Activated gamma-delta T cell treated with anti-CD3 and anti-CD28 coated beads, Interleukin-2, amount 50 U/mL, for 16 hours (primary cell): ENCODE data around the gene PTPRN2.

Source experiments
- DNase-seq: peaks from one replicate; pipeline ENCODE4 v3.0.0-alpha.2; 2020; ENCODE audit warnings: low read depth

Gene PTPRN2

GRCh38 chr7:157660971-157661610 is 926.5 kb downstream of the PTPRN2 start:
- no peak for DNase-seq

- DNase-seq, result no peak
Measured at GRCh38 chr7:157658851-157659412, 928.7 kb downstream of the PTPRN2 start.

DNA sequence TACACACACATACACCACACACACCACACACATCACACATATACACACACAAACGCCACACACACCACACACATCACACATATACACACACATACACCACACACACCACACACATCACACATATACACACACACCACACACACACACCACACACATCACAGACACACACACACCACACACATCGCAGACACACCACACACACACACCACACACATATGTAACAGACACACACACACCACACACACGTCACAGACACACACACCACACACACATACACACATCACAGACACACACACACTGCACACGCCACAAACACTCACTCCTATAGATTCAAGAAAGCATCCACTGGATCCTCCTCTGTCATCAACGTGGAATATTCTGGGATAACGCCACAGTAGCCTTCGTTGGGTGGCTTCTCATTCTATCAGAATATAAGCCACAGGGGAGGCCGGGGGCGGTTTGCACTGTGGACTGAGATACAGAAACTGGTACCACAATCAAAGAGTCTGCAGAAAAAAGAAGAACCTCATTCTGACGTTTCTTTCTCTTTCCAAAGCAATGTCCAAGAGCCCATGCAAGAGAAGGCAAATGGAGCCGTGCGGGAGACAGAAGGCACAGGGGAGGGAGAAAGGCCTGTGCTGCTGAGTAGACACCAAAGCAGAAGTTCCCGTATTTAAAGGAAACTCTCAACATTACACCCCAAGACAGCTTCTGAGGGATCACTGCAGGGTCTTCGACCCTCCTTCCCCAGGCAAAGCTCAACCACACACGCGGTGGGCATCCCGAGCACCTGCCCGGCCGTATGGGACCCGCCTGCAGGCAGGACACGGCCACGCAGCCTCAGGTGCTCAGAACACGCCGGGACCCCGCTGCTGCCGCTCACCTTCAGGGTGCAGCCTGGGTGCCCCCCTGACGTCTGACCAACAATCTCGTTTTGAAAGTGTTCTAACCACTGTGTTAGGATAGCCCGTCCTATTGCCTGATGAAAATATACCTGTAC is 929.6 kb downstream of the PTPRN2 start:
- DNase-seq, result no peak

DNA sequence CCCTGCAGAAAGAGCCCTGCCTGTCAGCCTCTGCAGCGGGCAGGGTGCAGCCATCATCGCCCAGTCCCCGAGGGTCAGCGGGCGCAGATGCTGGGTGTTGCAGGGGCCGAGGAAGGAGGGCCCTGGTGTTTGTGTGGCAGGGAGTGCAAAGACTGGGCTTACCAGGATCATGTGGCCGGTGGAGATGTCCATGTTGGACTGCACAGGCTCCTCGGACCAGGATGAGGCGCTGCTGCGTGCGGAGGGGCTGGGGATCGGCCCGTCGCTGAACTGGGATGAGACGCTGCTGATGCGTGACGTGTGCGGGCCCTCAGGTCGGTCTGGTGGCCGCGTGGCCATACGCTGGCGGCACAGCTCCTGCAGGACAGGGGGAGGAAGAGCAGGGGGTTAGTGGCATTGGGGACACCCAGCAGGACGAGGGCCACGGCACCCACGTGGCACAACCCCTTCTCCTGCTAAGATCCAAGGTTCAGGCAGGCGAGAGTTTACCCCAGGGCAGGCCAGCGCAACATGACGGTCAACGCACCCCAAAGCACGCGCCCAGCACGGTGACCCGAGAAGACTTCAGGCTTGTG is 931.3 kb downstream of the PTPRN2 start:
- DNase-seq, result no peak

DNA sequence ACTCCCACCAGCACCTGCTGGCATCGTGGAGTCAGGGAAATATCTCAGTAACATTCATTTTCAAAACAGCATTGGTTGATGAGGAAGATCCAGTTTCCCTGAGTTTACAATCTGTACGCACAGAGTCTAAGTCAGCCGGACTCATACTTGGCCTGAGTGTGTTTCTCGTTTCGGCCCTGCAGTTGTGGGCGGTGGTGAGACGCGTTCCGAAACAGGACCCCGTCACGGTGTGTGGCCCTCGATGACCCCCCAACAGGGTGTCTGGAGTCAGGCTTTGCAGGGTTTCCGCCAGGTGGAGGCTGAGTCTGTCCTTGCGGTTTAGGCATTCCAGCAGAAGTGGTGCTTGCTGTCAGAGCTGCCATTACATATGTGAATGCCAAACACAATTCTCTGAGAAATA is 933.3 kb downstream of the PTPRN2 start:
- no peak for DNase-seq

DNA sequence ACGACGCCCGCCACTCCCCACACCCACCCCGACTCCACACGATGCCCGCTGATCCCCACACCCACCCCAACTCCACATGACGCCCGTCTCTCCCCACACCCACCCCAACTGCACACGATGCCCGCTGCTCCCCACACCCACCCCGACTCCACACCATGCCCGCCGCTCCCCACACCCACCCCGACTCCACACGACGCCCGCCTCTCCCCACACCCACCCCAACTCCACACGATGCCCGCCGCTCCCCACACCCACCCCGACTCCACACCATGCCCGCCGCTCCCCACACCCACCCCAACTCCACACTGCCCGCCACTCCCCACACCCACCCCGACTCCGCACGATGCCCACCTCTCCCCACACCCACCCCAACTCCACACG is 933.8 kb downstream of the PTPRN2 start:
- no peak for DNase-seq

DNA sequence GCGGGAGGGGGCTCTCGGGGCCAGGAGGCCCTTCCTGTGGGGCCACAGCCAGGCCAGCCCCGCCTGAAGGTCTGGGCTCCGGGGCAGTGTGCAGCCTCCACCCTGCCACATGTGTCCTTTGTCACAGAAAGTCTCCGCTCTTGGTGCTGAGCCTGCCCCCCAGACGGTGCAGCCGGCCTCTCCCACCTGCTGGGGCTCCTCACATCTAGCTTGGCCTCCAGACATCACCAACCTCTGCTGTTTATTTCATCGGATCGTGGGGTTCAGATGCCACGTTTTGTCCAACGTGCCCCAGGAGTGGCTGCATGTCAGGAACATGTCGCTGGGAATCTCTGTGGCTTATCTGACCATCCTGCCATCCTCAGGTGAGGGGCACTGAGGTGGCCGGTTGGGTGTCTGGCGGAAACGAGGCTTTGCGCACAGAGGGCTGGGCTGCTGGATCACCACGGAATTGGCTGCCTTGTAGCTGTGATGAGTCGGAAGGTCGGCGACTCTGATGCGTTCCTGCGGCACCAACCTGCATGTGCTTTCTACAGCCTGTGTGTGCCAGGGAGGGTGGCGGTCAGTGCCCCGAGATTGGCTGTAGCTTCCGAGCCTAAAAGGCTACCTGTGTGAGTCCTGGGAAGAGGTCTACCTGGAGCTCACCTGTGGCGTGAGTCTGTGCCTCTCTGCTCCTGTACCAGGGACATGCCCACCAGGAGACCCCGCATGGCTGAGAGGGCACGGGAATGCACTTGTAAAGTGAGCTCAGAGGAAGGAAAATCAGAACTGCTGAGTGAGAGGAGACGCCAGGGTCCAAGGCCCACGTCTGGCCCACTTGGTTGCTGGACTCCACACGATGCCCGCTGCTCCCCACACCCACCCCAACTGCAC is 934.4 kb downstream of the PTPRN2 start:
- no peak for DNase-seq

DNA sequence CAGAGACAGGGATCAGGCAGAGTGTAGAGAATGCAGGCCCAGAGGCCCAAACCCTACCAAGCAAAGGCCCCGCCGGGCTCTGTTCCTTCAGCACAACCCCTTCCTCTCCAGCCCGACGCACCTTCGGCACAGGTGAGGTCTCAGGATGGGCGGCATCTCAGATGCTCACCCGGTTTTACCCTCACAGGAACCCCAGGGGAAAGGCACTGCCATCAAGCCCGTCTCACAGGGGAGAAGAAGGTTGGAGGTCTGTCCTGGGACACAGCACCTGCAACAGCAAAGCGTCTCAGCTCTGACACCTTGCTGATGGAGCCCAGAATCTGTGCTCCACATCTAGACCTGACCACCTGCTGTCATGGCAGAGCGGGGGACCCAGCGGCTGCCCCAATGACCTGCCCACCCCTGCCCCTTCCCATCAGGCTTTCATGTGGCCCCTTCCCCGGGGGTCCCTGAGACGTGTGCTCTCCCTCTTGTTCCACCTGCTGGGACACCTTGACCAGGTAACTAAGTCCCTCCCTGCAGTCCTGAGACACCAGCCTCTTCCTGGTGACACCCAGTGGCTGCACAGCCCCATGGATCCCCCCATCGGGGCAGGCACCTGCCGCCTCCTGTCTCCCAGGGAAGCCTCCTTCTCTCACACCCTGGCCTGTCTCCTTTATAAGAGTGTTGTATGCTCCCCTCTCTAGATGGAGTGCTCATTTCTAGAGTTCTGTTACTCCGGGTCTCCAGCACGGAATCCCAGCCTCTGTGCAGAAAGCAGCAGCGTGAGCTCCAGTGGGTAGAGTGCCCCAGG is 935.3 kb downstream of the PTPRN2 start:
- DNase-seq, result no peak

- no peak for DNase-seq
Measured at GRCh38 chr7:157651366-157652160, 936.1 kb downstream of the PTPRN2 start.

- no peak for DNase-seq
Measured at GRCh38 chr7:157650801-157651200, 936.8 kb downstream of the PTPRN2 start.

DNA sequence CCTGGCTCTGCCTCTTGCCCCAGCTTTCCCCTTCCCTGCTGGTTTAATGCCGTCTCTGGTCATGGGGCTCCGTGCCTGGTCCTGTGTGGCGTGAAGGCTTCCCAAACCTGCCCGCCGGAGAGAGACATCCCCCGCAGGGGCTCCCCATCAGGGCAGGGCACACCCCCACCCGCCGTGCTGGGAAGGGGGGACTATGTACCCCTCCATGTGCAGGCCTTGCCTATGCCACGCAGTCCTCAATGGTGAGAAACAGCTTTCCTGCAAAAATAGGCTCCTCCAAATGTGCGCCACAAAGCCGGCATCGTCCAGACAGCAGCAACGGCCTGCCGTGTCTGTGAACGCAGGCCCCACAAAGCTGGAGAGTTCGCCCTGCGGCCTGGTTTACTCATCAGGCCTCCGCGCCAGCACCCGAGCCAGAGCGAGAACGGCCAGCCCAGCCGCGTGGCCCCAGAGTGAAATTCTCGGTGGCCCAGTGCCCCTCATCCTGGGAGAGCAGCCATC is 937.4 kb downstream of the PTPRN2 start:
- DNase-seq, result no peak

DNA sequence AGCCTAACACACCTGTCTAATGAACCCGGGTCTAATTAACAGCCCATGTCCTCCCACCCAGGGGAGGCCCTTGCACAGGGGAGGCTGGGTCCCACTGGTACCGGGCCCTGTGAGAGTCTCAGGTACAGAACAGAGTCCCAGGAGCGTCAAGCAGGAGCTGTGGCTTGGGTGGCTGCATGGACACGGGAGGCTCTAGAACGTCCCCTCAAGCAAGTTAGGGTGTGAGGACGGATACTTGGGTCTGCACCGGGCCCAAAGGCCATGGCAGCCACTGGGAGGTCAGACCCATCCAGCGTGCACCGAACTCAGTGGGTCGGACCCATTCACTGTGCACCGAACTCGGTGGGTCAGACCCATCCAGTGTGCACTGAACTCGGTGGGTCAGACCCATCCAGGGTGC is 941.1 kb downstream of the PTPRN2 start:
- DNase-seq, result no peak

DNA sequence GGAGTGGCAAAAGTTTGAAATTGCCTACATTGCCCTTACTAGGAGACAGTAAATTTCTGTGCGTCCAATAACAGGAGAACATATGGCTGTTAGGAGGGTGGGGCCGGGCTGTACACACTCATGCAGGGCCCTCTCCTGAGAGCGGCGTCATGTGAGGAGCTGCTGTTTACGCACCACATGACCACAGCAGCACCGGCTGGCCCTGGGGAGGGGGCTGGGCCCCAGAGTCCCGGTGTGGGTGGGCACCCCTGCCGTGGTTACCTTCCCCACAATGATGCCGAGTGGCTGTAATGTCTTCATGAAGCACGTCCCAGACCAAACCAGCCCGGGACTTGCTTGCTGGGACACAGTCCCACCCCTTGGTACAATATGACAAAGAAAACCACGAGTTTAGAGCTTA is 942.1 kb downstream of the PTPRN2 start:
- DNase-seq, result no peak

- no peak for DNase-seq
Measured at GRCh38 chr7:157644946-157645345, 942.7 kb downstream of the PTPRN2 start.

DNA sequence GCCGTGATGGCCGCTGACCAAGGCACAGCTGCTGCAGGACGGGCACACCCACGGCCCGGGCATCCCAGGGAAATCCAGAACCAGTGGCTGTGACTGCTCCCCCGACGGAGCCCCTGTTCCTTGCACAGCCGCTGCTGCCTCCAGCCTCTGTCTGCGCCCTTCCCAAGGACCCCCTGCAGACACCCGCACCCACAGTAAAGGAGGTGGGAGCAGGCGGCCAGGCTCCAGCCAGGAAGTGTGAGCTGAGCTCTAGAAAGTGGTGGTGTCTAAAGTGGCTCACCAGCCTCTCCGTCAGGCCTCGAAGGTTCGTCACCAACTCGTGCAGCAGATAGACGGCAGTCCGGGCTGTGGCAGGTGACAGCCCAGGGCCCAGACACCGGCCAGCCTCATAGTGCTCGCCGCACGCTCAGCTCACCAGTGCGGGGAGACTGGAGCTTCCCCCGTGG is 944.1 kb downstream of the PTPRN2 start:
- DNase-seq, result no peak

DNA sequence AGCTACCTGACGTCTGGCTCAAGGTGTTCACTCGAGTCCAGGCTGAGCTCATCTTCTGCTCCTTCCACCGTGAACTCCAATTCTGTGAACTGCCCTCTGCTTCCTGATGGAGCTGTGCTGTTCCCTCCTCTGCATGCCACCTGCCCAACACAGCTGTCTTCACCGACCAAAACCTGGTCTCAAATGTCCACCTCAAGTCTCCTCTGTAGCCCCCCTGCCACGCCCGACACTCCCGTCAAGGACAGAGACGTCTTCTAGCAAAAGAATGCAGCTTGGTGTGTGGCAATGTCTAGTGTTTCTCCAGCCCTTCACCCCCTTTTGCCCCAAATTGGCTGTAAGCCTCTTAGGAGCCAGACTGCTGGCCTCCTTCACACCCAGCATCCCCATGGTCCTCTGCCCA is 945.8 kb downstream of the PTPRN2 start:
- DNase-seq, result no peak

GRCh38 chr7:157640144-157640543 is 947.5 kb downstream of the PTPRN2 start:
- no peak for DNase-seq

DNA sequence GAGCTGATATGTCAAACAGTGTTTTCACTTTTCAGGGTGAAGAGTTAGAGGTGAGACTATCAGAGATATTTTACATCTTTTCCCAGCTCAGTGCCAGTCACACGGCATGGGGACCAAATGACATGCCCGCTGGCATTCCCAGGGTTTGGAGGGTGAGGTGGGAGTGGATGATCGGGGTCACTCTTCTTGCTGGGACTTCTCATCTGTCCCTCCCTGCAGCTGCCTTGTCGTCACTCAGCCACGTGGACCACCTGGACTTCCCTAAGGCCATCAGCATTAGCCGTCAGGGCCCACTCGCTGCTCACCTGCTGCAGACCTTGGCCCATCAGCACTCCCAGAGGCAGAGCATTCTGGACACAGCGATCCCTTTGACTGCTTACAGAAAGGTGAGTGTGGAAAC is 949.1 kb downstream of the PTPRN2 start:
- DNase-seq, result no peak

- no peak for DNase-seq
Measured at GRCh38 chr7:157637216-157637949, 950.2 kb downstream of the PTPRN2 start.
